ENCODE data around the gene ARHGAP10.

Gene ARHGAP10

GRCh38 chr4:148059617-148060180, 327.8 kb downstream of the ARHGAP10 start:
- TF ChIP-seq, protein P1, sequence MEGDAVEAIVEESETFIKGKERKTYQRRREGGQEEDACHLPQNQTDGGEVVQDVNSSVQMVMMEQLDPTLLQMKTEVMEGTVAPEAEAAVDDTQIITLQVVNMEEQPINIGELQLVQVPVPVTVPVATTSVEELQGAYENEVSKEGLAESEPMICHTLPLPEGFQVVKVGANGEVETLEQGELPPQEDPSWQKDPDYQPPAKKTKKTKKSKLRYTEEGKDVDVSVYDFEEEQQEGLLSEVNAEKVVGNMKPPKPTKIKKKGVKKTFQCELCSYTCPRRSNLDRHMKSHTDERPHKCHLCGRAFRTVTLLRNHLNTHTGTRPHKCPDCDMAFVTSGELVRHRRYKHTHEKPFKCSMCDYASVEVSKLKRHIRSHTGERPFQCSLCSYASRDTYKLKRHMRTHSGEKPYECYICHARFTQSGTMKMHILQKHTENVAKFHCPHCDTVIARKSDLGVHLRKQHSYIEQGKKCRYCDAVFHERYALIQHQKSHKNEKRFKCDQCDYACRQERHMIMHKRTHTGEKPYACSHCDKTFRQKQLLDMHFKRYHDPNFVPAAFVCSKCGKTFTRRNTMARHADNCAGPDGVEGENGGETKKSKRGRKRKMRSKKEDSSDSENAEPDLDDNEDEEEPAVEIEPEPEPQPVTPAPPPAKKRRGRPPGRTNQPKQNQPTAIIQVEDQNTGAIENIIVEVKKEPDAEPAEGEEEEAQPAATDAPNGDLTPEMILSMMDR (IDR thresholded peaks at IDR 0.05; ENCODE audit: insufficient read depth, low read length, poor library complexity, severe bottlenecking), result no peak
- no peak for DNase-seq (ENCODE audit: extremely low read depth, insufficient read length)
- Histone ChIP-seq H3K4me3 (replicated peaks; ENCODE audit: low read depth, low read length) (no peak overlapping the region), H3K27me3 (replicated peaks; ENCODE audit: control insufficient read depth, insufficient read depth, low read length) (no peaks in the 10 kb centered on the region), H3K36me3 (ENCODE audit: control insufficient read depth, insufficient read depth, low read length) (peaks cover 6% of the 10 kb centered on the region)

GRCh38 chr4:148060264-148061140, 328.6 kb downstream of the ARHGAP10 start:
- DNase-seq (ENCODE audit: extremely low read depth, insufficient read length), result no peak
- Histone ChIP-seq H3K27me3 (replicated peaks; ENCODE audit: control insufficient read depth, insufficient read depth, low read length) (no peaks in the 10 kb centered on the region), H3K4me3 (replicated peaks; ENCODE audit: low read depth, low read length) (peak overlapping the region; percentile 8; the same call in 1 of the 2 replicates), H3K36me3 (ENCODE audit: control insufficient read depth, insufficient read depth, low read length) (peaks cover 6% of the 10 kb centered on the region)
- TF ChIP-seq, protein P1 (IDR thresholded peaks at IDR 0.05; ENCODE audit: insufficient read depth, low read length, poor library complexity, severe bottlenecking), result no peak

- Histone ChIP-seq H3K27me3 (replicated peaks; ENCODE audit: control insufficient read depth, insufficient read depth, low read length) (no peaks in the 10 kb centered on the region), H3K4me3 (replicated peaks; ENCODE audit: low read depth, low read length) (no peak overlapping the region), H3K36me3 (ENCODE audit: control insufficient read depth, insufficient read depth, low read length) (peaks cover 8% of the 10 kb centered on the region)
- TF ChIP-seq, protein P1 (IDR thresholded peaks at IDR 0.05; ENCODE audit: insufficient read depth, low read length, poor library complexity, severe bottlenecking), result no peak
- no peak for DNase-seq (ENCODE audit: extremely low read depth, insufficient read length)
Measured at GRCh38 chr4:148061141-148061481, 329.2 kb downstream of the ARHGAP10 start.

DNA sequence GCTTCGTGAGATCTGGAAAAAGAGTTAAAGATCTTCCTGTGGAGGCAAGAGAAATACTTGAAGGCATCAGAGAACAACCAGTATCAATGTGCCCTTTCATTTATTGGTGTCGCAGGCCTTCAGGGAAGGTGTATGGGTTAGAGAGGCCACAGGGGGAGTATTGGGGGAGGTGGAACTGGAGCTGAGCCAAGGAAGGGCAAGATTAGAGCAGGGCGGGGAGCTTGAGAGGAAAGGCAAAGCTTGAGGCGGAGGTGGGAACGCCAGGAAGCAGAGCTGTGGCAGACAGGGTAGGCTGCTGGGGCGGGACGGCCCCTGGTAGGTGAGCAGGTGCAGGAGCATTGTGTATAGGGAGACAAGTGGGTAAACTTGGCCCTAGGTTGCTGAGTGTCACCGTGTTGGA, 329.9 kb downstream of the ARHGAP10 start:
- TF ChIP-seq, protein P1 (IDR thresholded peaks at IDR 0.05; ENCODE audit: insufficient read depth, low read length, poor library complexity, severe bottlenecking), result no peak
- Histone ChIP-seq H3K36me3 (ENCODE audit: control insufficient read depth, insufficient read depth, low read length) (peaks cover 9% of the 10 kb centered on the region), H3K27me3 (replicated peaks; ENCODE audit: control insufficient read depth, insufficient read depth, low read length) (no peaks in the 10 kb centered on the region)

GRCh38 chr4:148062301-148062950, 330.5 kb downstream of the ARHGAP10 start:
- no peaks in the 10 kb centered on the region for H3K27me3 ChIP-seq (replicated peaks; ENCODE audit: control insufficient read depth, insufficient read depth, low read length)
- TF ChIP-seq, protein P1 (IDR thresholded peaks at IDR 0.05; ENCODE audit: insufficient read depth, low read length, poor library complexity, severe bottlenecking), result no peak
- peaks cover 9% of the 10 kb centered on the region for H3K36me3 ChIP-seq (ENCODE audit: control insufficient read depth, insufficient read depth, low read length)
- H3K4me3 ChIP-seq (replicated peaks; ENCODE audit: low read depth, low read length), result no peak overlapping the region
- no peak for DNase-seq (ENCODE audit: extremely low read depth, insufficient read length)

More for the DNA sequence above, 329.9 kb downstream of the ARHGAP10 start:
- DNase-seq (ENCODE audit: extremely low read depth, insufficient read length), result no peak
- no peak overlapping the region for H3K4me3 ChIP-seq (replicated peaks; ENCODE audit: low read depth, low read length)
